NCI-H1417 treated with DMSO at 0.1 percent for 48 hours (cell line): ENCODE results near the gene FIGN.

Source experiments
- DNase-seq: peaks from one replicate; lab custom pipeline; 2025; lab: John Stamatoyannopoulos, UW

The FIGN gene

GRCh38 chr2:163563336-163563735, 172.5 kb downstream of the FIGN start:
- no peak for DNase-seq

GRCh38 chr2:163558251-163559021, 177.4 kb downstream of the FIGN start:
- DNase-seq: no peak

- DNase-seq: no peak
Observed at GRCh38 chr2:163556511-163556910, 179.3 kb downstream of the FIGN start.

- no peak for DNase-seq
Observed at GRCh38 chr2:163554864-163555263, 180.9 kb downstream of the FIGN start.

GRCh38 chr2:163553601-163554000, 182.2 kb downstream of the FIGN start:
- no peak for DNase-seq

GRCh38 chr2:163552758-163553157, 183.1 kb downstream of the FIGN start:
- no peak for DNase-seq

GRCh38 chr2:163551616-163552373, 184.0 kb downstream of the FIGN start:
- no peak for DNase-seq

GRCh38 chr2:163548970-163549369, 186.8 kb downstream of the FIGN start:
- DNase-seq: no peak
